HCT116 (cell line): ENCODE measurements around the gene ICAM1.

ENCODE experiments used
- CEBPB ChIP-seq: IDR thresholded peaks from 2 replicates; pipeline ENCODE4 v1.6.1; 2012; ENCODE audit warnings: low read depth
- EGR1 ChIP-seq: IDR thresholded peaks from 2 replicates; pipeline ENCODE4 v1.6.1; 2012; ENCODE audit warnings: low read depth
- ELF1 ChIP-seq: IDR thresholded peaks from 2 replicates; pipeline ENCODE4 v1.6.1; 2012; ENCODE audit warnings: low read depth, borderline replicate concordance
- EZH2 ChIP-seq: fragments of 200-600 bp; sonication (generic); IDR thresholded peaks from 2 replicates; pipeline ENCODE4 v1.6.1; 2017; ENCODE audit warnings: antibody characterized with exemption, mixed run types
- EZH2phosphoT487 ChIP-seq: fragments of 200-600 bp; IDR thresholded peaks from 2 replicates; pipeline ENCODE4 v1.6.1; 2018; ENCODE audit warnings: antibody characterized with exemption, borderline replicate concordance
- POLR2A ChIP-seq: IDR thresholded peaks from 2 replicates; pipeline ENCODE4 v1.7.0; 2011; ENCODE audit warnings: borderline replicate concordance; ENCODE audit not compliant: insufficient read depth, insufficient read length; ENCODE audit errors: extremely low read depth
- POLR2AphosphoS5 ChIP-seq: IDR thresholded peaks from 2 replicates; pipeline ENCODE4 v1.6.1; 2011; ENCODE audit warnings: mild to moderate bottlenecking, low read depth, low read length, moderate library complexity
- RAD21 ChIP-seq: IDR thresholded peaks from 2 replicates; pipeline ENCODE4 v1.6.1; 2012; ENCODE audit warnings: low read depth, mild to moderate bottlenecking
- SIN3A ChIP-seq: IDR thresholded peaks from 2 replicates; pipeline ENCODE4 v1.6.1; 2012; ENCODE audit warnings: low read depth
- SP1 ChIP-seq: IDR thresholded peaks from 2 replicates; pipeline ENCODE4 v1.6.1; 2012; ENCODE audit warnings: low read depth
- TCF7L2 ChIP-seq: IDR thresholded peaks from 2 replicates; pipeline ENCODE4 v1.7.0; 2011; ENCODE audit warnings: borderline replicate concordance, inconsistent platforms; ENCODE audit not compliant: insufficient read depth, insufficient read length; ENCODE audit errors: extremely low read depth
- ZBTB33 ChIP-seq: IDR thresholded peaks from 2 replicates; pipeline ENCODE4 v1.6.1; 2011; ENCODE audit warnings: mild to moderate bottlenecking, low read length, moderate library complexity; ENCODE audit not compliant: insufficient replicate concordance; ENCODE audit errors: extremely low read depth
- ZFX ChIP-seq: fragments of 450-650 bp; IDR thresholded peaks from 2 replicates; pipeline ENCODE4 v1.6.1; 2017
- TF ChIP-seq, protein P1 (sequence below), 3 experiments: fragments of 200-600 bp in 1 of 3; sonication (generic) in 1 of 3; IDR thresholded peaks in 2 of 3; conservative IDR thresholded peaks in 1 of 3; 2 replicates each; pipeline ENCODE4 v1.5.1; 2012 to 2017; ENCODE audit warnings: low read depth in 2 of 3, low read length in 2 of 3, antibody characterized with exemption in 1 of 3, borderline replicate concordance in 1 of 3, control low read depth in 1 of 3, mild to moderate bottlenecking in 1 of 3, mixed read lengths in 1 of 3, mixed run types in 1 of 3, moderate library complexity in 1 of 3; ENCODE audit not compliant: insufficient read depth in 1 of 3

DNA sequence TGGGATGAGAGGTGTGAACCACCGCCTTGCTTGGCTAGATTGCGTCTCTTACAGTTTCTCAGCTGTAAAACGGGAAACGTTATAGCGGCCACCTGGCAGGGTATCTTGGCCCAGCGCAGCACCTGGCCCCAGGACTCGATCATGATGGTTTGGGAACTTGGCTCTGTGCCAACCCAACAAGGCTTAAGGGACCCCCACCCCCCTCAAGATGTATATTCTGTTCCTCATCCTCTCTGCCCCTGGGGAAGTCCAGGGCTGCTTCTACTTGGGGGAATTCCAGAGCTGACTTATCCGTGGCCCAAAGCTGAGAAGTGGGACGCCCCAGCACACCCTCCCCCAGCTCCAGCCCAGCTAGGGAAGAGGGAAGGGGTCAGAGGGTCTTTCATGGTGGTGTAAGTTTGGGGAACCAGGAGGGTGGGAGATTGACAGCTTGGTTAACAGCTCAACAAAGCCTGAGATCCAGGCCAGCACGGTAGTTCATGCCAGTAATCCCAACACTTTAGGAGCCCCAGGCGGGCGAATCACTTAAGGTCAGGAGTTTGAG lies 695 bp downstream of the ICAM1 start:
- TF ChIP-seq POLR2A (no peak), EZH2 (no peak), ZFX (no peak), CEBPB (no peak), ELF1 (no peak), EZH2phosphoT487 (no peak), POLR2AphosphoS5 (no peak), SP1 (no peak), EGR1 (no peak), SIN3A (no peak), ZBTB33 (no peak), TCF7L2 (no peak), RAD21 (no peak)
- TF ChIP-seq, protein P1, sequence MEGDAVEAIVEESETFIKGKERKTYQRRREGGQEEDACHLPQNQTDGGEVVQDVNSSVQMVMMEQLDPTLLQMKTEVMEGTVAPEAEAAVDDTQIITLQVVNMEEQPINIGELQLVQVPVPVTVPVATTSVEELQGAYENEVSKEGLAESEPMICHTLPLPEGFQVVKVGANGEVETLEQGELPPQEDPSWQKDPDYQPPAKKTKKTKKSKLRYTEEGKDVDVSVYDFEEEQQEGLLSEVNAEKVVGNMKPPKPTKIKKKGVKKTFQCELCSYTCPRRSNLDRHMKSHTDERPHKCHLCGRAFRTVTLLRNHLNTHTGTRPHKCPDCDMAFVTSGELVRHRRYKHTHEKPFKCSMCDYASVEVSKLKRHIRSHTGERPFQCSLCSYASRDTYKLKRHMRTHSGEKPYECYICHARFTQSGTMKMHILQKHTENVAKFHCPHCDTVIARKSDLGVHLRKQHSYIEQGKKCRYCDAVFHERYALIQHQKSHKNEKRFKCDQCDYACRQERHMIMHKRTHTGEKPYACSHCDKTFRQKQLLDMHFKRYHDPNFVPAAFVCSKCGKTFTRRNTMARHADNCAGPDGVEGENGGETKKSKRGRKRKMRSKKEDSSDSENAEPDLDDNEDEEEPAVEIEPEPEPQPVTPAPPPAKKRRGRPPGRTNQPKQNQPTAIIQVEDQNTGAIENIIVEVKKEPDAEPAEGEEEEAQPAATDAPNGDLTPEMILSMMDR (IDR thresholded peaks at IDR 0.05 in 2 of 3, conservative IDR thresholded peaks at IDR 0.05 in 1 of 3; ENCODE audit: borderline replicate concordance in 1 of 3, insufficient read depth in 1 of 3, low read depth in 2 of 3, low read length in 2 of 3): no peak
